Right forelimb (tissue), 1 donor: ENCODE results near the gene NOL6.

Experiments
- DNase-seq: peaks from one replicate; pipeline ENCODE4 v3.0.0-alpha.2; 2018

NOL6 gene

DNA sequence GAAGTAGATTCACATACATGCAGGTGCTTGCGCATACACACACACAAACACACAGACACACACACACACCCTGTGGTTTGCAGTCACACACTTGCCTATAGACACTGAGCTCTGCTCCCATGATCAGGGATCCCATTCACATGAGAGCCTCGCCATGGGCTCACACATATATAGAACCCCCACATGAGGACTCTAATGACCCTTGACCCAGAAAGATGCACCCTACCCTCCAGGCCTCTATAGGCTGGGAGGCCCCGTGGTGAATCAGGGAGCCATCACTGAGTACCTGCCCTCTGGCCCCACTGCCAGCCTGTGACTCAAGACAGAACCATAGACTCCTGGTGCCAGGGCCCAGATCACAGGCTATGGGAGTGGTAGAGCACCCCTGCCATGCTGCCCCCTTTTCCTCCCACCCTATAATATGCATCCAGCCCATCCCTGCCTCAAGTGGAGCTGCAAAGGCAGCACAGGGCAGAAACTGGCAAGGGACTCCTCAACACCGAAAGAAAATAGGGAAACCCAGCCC, 23.0 kb downstream of the NOL6 start:
- no peak for DNase-seq

DNA sequence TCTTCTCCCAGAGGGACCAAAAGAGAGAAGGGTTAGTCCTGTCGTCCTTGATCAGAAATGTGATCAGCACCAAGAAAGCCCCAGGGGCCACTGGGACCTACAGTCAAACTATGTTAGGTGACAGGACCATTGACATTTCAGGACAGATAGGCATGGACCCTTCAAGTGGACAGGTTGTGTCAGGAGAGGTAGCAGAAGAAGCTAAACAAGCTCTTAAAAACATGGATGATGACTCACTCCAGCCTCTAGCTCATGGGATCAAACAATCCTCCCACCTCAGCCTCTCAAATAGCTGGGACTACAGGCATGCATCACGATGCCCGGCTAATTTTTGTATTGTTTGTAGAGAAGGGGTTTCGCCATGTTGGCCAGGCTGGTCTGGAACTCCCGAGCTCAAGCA, 24.0 kb downstream of the NOL6 start:
- DNase-seq = no peak

DNA sequence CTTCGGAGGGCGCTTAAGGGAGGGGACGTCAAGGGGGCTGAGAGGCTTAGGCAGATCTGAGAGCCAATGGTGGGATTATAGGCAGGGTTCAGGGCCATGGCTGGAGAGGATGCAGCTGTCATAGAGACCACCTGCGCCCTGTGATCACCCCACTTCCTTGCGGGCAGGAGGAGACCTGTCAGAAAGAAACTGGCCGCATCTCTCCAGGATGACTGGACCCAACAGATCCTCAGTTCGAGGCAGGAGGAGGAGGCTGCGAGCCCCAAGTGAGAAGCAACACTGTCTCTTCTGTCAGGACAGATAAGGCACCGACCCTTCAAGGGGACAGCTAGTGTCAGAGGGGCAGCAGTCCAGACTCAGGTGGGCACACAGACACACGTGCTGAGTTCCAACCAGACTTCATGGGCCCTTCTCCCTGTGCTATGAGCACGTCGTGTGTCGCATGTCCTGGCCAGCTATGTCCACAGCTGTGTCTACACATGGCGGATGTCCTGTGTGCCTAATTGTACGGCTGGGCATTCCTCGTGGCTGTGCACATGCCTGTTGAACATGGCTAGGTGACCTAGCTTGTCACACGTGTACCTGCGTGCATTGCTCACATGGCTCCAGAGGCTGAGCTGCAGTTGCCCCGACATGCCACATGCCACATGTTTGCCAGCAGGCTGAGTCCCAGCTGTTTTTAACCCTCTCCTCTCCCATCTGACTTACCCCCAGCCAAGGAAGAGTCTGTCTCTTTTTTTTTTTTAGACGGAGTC, 25.7 kb downstream of the NOL6 start:
- DNase-seq = no peak

DNA sequence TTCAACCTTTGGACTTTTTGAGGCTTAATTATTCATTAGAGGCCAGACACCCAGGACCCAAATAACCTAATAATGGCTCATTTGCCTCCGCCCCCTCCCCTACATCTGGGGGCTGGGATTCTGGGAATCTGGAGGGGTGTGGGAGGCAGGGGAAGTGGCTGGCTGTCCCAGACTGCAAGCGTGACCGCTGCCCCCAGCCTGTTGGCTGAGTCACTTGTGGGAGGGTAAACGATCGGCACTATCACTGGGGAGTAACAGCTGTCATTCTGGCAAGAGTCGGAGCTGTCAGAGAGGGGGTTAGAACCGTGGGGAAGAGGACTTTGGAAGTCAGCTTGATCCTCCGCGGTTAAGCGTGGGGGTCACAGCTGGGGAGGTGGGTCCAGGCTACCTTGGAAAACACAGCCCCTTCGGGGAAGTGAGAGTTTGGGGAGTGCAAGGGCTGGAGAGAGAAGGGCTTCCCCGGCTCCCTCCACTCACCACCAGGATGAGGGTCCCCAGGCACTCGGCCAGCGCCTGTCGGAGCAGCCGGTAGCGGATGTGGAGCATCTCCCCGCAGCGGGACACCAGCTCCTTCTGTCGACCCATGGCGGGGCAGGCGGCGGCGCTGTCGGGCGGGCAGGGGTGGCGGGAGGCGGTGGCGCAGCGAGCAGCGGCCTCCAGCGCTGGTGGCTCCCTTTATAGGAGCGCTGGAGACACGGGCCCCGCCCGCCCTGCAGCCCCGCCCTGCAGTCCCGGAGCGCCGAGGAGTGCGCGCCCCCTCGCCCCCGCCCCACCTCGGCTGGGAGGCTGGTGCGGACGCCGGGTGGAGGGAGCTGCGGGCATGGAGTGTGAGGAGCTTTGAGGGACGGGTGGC, 26.6 kb downstream of the NOL6 start, which contains the start of gene AQP3:
AQP3 (minus strand) TSS at position 648 of the 853 bp plus-strand sequence; CDS start at position 585, 63 bp downstream.
- peak; percentile 74 for DNase-seq

DNA sequence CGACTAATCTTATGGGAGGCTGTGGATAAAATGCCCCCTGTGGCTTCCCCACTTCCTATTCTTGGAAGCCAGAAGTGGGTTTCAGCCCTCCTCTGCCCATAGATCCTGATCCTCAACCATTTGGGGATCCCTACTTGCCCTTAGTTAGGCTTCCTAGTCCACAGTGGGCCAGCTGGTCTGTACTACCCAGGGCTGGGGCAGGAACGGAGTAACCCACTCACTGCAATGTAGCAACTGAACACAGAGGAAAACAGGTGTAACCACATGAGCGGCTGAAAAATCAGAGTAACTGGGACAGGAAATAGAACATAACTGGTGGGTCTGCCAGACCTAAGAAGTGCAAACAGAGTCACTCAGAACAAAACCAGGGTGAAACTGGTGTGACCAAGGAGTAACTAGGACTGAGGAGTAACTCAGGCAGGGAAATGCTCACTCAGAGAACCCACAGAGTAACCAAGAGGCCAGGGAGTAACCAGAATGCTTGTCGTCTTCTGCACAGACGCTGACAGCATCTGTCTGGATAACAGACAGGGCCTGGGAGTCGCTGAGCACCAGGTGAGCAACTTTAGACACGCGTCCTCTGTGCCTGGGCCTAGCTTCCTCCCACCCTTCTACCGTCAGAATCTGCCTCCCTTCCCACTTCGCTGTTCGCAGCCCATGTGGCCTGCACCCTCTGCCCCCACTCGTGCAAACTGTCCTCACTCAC, 27.3 kb downstream of the NOL6 start:
- DNase-seq = no peak

DNA sequence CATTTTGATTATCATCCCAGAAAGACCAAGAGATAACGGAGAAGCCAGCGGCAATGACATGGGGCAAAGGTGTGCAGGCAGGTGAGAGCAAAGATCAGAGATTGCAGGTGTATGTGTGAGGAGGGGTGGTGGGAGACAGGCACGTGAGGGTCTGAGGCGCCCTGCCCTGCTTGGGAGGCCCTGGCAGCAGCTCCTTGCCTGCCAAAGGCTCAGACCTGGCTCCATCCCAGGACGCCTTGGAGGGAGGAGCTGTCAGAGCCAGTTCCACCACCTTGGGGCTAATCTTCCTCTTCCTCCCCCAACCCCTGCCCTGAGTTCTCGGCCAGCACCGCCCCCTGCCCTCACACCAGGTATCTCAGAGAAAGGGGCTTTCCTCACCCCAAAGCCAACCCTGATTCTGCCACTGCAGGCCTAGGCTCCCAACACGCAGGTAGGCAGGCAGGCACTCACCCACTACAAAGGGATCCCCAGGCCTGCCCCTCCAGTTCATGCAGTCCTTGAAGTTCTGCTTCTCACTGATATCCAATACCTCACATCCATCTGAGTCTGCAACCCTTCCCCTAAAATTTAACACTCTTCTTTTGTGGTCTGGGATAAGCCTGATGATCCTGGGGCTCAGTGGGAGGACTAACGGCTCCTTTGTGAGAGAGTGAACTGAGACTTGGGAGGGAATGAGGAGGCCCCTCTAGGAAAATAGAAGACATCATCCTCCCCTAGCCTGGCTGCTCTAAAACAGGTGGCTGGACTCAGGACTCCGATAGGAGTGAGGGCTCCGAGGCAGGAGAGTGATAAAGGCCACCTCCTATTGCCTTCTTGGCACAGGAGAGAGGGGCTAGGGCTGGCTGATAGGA, 28.1 kb downstream of the NOL6 start:
- no peak for DNase-seq

DNA sequence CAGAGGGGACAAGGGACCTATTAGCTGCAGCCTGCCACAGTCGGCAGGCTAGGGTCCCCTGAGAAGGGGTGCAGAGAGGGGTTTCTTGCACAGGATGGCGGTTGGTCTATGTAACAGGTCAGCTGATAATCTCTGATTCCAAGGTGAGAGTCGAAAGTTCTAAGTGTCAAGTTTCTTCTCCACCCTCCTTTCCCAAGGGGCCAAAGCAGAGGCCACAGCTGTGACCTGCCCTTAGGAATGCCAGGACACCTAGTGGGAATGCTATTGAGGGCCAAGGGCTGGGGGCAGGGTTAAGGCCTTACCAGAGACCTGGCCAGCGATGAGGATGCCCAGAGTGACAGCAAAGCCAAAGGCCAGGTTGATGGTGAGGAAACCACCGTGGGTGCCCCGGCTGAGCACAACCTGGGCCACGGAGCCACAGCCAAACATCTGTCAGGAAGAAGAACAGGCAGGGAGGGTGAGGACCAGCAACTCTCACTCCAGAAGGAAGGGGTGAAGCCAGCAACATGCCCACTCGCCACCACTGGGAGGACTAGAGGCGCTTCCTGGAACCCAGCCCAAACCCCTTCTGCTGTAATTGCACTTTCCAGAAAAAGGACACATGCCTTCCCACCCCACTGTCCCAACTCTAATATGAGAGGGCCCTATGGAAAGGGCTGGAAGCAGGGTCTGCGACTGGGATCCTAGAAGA, 30.1 kb downstream of the NOL6 start:
- DNase-seq = no peak

DNA sequence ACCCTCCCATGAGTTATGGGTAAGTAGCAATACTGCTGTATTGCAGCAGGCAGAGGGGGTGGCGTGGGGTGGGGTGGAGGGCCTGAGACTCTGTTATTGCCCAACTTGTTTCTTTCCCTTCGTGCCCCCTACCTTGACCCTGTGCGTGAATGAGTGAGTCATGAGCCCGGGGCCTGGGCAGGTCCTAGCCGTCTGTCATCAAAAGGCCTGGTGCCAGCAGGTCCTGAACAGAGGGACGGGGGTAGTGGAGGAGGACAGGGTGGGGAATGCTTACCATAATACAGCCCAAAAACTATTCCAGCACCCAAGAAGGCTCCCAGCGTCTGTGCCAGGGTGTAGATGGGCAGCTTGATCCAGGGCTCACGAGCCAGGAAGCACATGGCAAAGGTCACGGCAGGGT, 30.7 kb downstream of the NOL6 start:
- no peak for DNase-seq

DNA sequence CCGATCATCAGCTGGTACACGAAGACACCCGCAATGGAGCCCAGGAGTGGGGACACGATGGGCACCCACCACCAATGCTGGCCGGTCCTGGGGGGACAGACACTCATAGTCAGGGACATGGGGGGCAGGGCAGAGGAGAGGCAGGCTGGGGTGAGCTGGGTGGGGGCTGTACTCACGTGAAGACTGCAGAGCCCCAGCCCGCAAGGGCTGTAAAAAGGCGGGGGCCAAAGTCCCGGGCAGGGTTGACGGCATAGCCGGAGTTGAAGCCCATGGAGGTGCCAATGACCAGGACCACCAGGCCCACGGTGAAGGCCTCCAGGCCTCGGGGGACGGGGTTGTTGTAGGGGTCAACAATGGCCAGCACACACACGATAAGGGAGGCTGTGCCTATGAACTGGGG, 31.6 kb downstream of the NOL6 start:
- no peak for DNase-seq

DNA sequence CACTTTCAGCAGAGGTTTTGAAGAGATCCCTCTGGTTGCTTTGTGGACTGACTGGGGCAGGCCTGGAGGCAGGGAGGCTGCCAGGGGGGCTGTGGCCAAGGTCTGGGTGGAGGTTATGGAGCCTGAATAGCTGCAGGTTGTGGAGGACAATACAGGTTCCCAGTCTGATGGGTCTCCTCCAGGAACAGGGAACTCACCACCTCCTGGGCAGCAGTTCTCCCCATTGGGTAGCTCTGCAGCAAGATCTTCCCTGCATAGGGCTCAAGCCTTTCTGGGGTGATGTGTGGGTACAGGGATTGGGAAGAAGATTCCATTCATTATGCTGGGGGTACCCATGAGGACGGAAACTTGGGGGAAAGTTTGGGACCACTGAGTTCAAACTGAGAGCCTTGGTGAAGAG, 33.1 kb downstream of the NOL6 start:
- DNase-seq = no peak

DNA sequence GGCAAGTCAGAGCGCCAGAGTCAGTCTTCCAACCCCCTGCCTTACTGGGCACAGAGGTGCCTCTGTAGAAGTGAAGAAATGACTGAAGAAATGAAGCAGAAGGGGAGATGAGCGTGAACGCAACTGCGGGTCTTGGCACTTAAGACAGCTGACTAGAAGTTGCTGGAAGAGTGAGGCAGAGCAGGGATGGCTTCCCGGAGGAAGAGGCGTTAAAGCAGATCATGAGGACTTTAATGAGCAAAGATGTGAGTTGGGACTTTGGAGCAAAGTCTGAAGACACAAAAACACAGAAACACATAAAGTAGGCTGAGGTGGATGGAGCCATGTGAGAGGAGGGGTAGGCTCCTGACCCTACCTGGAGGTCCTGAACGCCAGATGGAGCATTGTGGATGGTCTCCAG, 33.5 kb downstream of the NOL6 start:
- no peak for DNase-seq

DNA sequence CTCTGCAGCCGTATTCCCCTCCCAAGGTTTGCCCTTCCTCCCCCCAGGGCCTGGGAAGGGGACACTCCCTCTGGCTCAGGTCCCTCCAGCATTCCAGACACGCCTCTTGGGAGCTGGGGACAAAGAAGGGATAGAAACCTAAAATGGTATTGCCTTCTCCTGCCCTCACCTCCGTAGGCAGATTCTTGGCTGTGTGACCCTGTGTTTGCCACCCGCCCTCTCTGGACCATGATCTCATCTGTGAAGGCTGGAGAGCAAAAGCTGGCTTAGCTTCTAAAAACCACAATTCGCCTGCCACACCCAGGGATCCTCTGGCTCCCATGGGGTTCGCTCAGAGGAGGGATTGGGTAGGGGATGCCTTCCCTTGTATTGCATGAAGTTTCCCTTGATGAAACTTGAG, 34.0 kb downstream of the NOL6 start:
- no peak for DNase-seq

DNA sequence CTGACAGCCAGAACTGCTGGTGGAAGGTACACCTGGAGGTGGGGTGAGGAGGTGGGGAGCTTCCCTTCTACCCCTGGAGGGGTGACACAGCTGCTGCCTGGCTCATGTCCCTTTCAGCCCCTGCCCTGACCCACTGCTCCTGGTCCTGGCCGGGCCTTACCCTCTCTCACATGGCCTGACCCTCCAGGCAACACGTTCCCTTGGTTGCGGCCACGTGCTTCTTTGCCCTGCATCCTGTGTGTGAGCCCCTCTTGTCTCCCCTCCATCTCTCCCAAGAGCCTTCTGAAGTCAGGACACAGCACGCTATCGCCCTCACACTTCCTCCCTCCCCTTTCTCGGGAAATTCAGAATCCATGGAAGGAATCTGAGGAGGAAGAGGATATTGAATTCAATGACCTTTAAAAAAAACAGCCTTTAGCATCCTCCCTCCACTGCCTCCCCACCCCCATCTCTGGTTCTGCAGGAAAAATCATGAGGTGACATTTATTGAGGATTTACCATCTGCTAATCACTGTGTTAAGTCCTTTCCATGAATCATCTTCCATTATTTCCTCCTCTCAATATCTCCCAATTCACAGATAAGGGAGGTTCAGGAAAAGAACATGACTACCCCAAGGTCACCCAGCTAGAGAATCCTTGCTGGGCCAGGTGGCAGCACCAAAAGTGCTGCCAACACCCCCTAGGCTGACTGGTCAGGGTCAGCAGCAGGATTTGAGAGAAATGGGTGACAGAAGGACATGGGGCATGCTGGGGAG, 34.6 kb downstream of the NOL6 start:
- DNase-seq = no peak

DNA sequence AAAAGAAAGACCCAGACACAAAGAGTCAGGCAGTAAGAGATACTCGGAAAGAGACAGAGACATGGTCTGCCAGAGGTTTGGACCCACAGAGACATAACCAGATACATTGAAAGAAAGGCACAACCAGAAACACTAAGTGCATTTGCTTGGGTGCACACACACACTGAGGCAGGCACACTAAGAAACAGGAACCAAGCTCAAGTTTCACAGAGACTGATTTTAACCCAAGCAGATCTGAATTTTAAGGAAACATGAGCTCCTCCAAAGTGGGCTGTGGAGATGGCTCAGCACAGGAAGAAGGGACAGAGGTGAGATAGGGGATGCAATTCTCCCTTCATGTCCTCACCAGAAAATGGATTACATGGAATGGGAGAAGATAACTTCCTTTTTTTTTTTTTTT, 35.8 kb downstream of the NOL6 start:
- no peak for DNase-seq

DNA sequence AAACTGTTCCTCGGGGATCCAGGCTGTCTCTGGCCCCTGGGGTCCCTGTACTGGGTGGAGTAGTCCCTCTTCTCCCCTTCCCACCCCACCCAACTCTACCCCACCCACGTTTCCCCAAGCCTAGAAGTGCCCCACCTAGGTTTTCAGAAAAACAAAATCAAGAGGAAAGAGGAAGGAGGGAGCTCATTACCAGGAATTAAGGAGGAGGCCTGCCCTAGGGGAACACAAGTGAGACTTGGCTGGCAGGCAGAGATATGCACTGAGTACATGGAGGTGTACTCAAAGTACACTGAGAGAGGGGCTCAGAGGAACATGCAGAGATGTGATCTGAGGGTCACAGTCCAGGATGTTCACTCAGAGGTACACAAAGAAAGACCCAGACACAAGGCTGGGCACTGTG, 36.5 kb downstream of the NOL6 start:
- no peak for DNase-seq

DNA sequence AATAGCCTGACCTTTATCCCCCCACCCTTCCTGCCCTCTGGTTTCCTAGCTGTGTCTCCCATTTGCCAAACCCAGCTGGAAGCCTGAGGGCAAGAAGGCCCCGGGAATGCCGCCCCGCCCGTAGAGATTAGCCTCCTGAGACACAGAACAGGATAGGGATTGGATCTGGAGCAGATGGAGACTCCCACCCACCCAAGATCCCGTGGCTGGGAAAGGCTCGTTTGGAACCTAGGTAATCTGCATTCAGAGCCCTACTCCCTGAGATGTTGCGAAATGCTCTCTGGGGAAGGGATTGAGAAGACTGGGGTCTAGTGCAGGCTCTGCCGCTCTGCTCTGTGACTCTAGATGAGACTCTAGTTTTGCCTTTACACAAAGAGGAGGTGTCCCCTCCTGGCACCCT, 37.3 kb downstream of the NOL6 start:
- DNase-seq = no peak

DNA sequence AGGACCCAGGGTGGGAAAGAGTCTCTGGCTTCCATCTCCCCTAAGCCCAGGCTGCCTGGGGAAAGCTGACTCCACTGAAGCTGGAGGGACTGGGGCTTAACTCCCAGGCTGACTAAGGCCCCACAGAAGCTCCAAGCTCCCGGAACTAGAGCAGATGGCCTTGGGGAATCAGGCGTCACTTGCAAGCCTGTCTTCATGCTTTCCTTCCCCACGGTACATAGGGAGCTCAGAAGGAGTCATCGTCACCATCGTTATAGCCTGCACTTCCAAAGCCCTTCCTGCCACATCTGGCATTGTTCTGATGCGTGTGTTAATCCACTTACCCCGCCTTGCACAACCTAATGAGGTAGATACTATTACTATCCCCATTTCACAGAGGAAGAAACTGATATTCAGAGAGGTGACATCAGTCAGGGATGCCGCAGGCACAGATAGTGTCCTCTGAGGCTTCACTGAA, 37.9 kb downstream of the NOL6 start:
- DNase-seq = no peak

DNA sequence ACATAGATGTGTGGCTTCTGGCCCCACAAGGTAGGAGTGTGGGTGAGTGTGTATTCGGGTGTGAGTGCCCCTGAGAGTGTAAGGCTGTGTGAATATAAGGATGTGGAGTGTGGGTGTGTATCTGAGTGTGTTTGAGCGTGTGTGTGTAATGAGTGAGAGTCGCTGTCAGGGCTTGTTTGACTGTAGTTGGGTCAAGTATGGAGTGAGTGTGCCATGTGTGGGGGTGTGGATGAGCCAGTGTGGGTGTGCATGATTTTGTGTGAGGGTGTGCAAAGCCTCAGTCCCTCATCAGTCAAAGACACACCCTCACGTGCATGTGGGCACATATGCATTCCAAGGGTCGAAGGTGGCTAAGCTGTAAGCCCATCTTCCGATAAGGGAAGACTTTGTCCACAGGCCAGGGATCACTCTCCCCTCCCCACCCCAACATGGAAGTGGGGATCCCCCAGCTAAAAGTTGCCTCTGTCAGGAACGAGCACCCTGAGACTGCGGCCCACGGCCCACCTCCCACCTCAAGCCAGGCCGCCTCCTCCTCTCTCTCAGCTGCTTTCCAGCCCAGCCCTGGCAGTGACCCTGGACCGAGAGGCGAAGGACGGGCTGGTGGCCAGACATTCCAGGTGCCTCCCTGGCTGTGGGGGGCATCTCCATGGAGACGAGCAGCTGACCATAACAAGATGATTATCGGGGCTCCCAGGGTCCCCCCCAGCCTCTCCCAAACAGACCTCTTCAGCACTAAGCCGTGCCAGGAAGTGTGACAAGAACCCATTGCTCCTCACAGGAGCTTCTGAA, 39.2 kb downstream of the NOL6 start:
- DNase-seq = no peak

DNA sequence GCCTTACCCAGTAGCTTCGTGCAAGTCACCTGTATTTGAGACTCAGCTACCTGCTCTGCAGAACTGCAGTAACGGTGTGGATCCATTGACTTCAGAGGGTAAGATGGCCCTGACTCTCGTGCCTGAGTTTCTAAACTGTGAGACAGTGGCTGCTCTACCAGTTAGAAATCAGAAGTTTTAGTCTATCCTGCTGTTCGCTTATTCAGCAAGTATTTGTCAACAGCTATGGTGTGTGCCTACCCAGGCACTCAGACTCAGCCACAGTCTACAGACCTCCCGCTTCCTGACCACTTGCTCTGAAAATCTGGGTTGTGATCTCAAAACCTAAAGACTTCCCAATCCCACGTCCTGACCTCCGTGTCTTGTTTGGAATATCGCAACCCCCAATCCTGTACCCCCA, 39.9 kb downstream of the NOL6 start:
- DNase-seq = no peak

DNA sequence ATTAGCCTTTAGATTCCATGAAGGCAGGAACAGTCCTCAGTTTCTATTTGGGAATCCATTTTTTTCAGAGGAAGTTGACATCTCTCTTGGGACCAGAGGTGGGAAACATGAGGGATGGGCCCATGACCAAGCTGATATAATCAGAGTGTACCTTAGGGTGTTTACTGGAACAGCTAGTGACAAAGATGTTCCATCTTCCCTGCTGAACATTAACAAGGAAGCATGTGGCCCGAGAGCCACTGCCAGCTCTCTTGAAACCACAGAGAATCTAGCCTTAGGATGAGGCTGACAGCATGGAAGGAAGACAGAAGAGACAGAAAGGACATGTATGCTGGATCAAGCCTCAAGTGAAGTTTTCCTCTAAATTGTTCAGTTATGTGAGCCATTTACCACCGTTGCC, 42.3 kb downstream of the NOL6 start:
- no peak for DNase-seq
